GM19467 (cell line): ENCODE data around the gene OR2G6.
"Not testable (repeated sequence)": the region's sequence is repeated elsewhere in the genome, so short reads cannot be mapped to it uniquely, and the experiment has no call there.

Source experiments
- ATAC-seq: cut with Tn5 transposase; IDR thresholded peaks from one replicate; pipeline ENCODE4 v1.9.1; 2021; ENCODE audit warnings: mild to moderate bottlenecking, moderate library complexity; ENCODE audit not compliant: unreplicated experiment

The OR2G6 gene

GRCh38 chr1:248507773-248508172 is at the start of gene OR2G6:
OR2G6 (plus strand) TSS chr1:248508073; CDS start chr1:248521647, 13,574 bp downstream.
- ATAC-seq, result not testable (repeated sequence)

- not testable (repeated sequence) for ATAC-seq
These were observed 48.8 kb upstream of the OR2G6 start for GRCh38 chr1:248459117-248459516.

DNA sequence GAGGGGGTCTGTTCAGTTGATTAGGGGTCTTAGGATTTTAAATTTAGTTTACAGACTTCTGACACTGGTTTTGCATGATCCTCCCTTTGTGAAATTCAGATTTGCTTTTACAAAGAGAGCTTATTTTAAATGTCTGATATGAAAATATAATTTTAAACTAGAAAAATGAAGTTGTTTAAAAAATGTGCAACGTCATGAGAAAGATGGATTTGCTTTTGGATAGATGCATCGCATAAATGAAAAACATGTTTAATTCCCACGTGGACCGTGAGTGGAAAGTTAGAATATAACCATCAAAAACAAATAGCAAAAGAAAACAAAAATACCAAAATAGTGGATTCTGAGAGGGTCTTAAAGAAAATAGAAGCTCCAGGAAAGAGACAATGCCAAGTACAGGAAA is 36.7 kb upstream of the OR2G6 start:
- no peak for ATAC-seq

DNA sequence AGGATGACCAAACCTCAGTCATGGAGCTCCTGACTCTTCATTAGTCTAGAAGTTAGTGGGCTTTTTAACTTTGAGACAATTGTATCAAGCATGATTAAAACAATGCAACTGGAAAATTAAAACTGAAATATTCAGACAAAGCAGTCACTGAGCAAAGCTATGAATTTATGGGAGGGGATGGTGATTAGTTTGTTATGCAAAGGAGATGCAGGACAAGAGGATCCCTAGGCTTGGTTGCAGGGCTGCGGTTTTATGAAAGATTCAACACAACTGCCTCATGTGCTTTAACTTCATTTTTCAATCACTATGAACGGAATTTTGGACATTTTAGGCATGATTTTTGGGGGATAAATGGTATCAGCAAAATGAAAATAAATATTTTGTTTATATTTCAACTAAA is 35.8 kb upstream of the OR2G6 start:
- not testable (repeated sequence) for ATAC-seq

DNA sequence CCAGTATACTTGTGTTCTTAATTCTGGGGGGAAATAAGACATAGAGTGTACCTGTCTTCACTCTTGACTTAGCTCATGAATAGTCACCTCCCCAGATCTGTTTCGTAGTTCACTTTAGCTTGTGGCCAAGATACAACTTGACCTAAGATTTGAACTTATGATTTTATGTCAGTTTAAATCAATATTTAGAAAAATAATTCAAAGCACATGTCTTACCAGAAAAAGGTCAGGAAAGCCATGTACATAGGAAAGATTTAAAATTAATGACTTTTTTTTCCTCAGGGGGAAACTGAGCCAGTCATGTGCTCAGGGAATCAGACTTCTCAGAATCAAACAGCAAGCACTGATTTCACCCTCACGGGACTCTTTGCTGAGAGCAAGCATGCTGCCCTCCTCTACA is 34.8 kb upstream of the OR2G6 start, which contains the start of gene OR2T3:
OR2T3 (plus strand) TSS at position 301 of the 400 bp plus-strand sequence; CDS start at position 301, 0 bp downstream.
- not testable (repeated sequence) for ATAC-seq

DNA sequence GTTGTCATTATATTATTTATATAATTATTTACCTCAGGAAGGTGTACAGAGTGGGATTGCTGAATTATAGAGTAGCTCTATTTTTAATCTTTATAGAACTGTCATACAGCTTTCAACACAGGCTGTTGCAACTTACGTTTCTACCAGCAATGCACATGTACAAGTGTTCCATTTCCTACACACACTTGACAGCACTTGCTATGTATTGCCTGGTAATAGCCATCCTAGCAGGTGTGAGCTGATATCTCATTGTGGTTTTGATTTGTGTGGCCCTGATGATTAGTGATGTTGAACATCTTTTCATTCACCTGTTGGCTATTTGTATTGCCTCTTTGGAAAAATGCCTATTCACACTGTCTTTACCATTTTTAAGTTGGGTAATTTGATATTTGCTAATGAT is 32.2 kb upstream of the OR2G6 start:
- peak; percentile 54 for ATAC-seq

GRCh38 chr1:248481686-248482579 is 25.9 kb upstream of the OR2G6 start:
- ATAC-seq, result peak; percentile 75

DNA sequence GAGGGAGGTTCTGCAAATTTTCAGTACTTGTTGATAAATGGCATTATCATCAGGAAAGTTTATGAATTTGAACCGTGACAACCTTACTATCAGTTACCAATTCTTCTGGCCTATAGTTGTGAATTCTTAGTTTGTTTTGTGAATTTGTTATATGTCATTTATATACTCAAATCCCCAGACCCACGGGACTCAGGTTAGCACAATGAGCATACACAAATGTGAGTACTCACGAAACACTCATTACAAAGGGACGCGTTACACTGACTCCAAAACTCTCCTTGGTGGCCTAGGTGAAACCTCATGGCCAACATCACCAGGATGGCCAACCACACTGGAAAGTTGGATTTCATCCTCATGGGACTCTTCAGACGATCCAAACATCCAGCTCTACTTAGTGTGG is 19.6 kb upstream of the OR2G6 start, which contains the start of gene OR2T5:
OR2T5 (plus strand) TSS at position 301 of the 400 bp plus-strand sequence; CDS start at position 301, 0 bp downstream.
- ATAC-seq, result not testable (repeated sequence)

GRCh38 chr1:248496661-248497060 is 11.2 kb upstream of the OR2G6 start:
- ATAC-seq, result not testable (repeated sequence)

DNA sequence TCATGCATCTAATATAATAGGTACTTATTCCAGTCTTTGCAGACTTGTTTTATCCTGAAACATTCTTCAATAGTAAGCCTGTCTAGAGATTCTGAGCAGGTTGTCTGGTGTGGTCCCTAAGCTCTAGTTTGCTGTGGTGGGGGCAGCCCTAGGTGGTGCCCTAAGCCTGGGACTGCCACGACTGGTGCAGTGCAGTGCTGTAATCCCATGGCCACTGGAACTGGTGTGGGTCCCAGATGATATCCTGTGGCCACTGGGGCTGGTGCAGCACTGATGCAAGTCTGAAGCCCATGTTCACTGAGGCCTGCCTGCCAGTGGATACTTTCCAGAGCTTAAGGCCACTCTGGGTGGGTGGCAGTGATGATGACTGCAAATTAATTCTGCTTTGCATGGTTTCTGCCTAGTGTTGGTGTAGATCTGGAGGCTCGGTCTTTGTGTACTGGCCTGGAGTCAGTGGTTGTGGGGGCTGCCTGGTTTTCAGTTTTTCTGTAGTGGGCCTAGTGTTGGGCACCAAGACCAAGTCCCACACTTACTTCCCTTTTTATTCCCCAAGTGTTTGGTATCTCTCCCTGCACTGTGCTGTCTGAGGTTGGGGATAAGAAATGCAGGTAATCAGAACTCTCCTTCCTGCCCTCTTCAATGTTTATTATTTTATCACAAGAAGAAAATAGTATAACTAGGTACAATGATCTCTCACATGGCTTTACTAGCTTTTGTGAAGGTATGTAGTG is 7.4 kb upstream of the OR2G6 start:
- ATAC-seq, result not testable (repeated sequence)

GRCh38 chr1:248510217-248510616 is 2.3 kb downstream of the OR2G6 start:
- ATAC-seq, result not testable (repeated sequence)

GRCh38 chr1:248521856-248522255 is 14.0 kb downstream of the OR2G6 start:
- no peak for ATAC-seq

DNA sequence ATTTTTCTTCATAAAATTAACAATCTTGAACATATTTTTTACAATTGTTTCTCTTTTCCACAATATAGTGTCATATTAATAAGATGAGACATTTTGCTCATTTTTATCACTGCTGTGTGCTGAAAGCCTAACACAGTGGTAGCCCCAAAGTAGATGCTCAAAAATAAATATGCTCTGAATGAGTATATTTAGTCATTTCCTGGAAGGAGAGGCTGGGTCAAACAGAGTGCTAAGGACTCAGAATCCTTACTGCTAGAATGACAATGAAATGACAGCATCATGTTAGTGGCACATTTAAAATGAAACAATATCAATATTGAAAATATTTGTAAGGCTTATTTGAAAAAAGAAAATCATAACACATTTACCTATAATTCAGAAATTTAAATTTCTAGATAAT is 29.6 kb downstream of the OR2G6 start:
- not testable (repeated sequence) for ATAC-seq

- ATAC-seq, result not testable (repeated sequence)
These were observed 39.5 kb downstream of the OR2G6 start for GRCh38 chr1:248547383-248547782.

GRCh38 chr1:248551027-248551426 is 43.2 kb downstream of the OR2G6 start:
- not testable (repeated sequence) for ATAC-seq

DNA sequence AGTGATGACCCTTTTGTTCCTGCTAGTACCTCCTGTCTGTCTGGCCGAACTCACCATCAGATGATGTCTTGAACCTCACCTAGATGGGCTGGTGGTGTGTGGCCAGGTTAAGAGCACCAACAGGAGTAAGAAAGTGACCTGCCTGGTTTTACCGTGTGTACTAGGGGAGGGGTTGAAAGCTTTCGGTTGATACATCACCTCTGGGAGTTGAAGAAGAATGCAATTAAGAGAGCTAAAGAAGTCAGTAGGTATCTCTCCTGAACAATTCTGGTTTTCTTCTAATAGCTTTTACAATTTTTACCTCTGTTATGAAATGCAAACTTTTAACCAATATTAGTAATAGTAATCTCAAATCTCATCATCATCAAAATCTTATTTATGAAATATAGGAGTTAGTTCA is 54.8 kb downstream of the OR2G6 start, which contains the start of gene OR2T29:
OR2T29 (minus strand) TSS at position 101 of the 400 bp plus-strand sequence. CDS start 3,281 bp downstream, outside the sequence.
- ATAC-seq, result not testable (repeated sequence)

DNA sequence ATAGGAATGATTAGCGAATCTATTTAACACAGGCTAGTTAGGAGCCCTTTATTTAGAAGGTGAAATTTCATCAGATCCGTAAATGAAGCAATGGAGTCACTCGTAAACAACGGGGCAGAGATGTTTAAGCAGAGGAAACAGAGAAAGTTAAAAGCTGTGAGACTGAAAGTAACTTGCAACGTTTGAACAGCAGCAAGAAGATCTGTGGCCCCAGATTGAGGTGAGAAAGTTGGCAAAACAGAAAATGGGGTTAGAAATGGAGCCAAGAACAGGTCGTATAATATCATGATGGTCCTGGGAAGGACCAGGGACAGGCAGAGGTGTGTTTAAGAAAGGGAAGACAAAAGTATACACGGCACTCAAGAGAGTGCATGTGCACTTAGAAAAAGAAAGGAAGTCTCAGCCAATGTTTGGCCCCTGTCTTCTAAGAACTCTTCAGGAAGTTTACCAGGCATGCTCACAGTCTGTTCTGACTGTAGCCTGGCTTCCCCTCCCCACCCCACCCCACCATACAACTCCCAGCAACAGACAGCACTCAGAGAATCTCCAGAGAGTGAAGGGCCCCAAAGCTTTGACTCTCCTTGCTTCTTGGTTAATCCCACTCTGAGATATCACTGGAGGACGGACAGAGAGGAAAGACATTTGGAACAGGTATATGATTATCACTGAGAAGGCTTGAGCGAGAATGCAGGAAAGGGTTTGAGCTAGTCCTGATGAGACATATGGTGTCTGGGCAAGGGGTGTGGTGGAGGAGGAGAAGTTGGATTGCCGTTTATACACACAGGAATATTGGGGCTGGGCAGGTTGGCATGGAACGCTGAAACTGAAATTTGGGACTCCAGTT is 57.9 kb downstream of the OR2G6 start:
- peak; percentile 50 for ATAC-seq

DNA sequence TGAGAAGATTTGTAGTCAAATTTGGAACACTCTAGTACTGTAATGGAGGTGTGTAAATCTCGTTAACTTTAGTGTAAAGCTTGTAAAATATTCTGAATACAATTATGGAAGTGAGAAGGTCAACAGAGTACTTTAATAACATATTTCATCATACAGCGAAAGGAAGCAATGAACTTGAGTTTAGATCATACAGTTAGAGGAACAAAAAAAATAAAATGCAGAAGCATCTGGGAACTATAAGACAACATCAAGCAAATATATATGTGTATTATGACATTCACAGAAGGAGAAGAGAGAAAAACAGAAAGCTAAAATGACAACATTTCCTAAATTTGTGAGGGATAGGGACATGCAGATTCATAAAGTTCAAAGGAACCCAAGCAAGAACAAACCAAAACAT is 61.2 kb downstream of the OR2G6 start:
- not testable (repeated sequence) for ATAC-seq

DNA sequence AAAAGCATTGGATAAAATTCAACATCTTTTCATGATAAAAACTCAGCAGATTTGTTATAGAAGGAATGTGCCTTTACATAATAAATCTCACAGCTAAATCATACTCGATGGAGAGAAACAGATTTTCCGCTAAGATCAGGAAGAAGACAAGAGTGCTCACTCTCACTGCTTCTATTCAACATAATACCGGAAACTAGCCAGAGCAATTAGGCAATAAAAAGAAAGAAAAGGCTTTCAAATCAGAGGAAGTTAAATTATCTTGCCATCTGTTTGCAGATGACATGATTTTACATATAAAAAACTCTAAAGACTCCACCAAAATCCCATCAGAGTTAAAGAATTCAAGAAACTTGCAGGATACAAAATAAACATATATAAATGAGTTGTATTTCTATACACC is 62.9 kb downstream of the OR2G6 start:
- not testable (repeated sequence) for ATAC-seq

GRCh38 chr1:248572049-248572448 is 64.2 kb downstream of the OR2G6 start:
- ATAC-seq, result peak; percentile 56
